Measurements from ENCODE around the gene EPHB2. TPM values are rescaled to one million over a fixed set of nuclear protein-coding genes. Genes with fewer than 3 reads are reported as not detected.

The EPHB2 gene
- total and polyA plus RNA-seq, 2 of the 13 experiments (the other 11 are each of a cell fraction or from before 2014, with no cell fraction given), result 0.03 to 0.11 TPM

GRCh38 chr1:22963044-22963677 lies 252.5 kb downstream of the EPHB2 start (continued):
- TF ChIP-seq HOMEZ (CRISPR knock-in tag; IDR thresholded peaks at IDR 0.05; ENCODE audit: low read depth), result no peak
- no peak for TF ChIP-seq SATB2 (CRISPR knock-in tag; IDR thresholded peaks at IDR 0.05)
- no peak for TF ChIP-seq JARID2 (CRISPR knock-in tag; IDR thresholded peaks at IDR 0.05; ENCODE audit: insufficient replicate concordance)
- no peak; the same call in 1 of the 2 replicates for TF ChIP-seq HHEX (CRISPR knock-in tag; IDR thresholded peaks at IDR 0.05)
- TF ChIP-seq PCBP1 (IDR thresholded peaks at IDR 0.05; ENCODE audit: borderline replicate concordance, low read depth, low read length), result no peak
- no peak; the same call in 1 of the 2 replicates for TF ChIP-seq ADNP (CRISPR knock-in tag; IDR thresholded peaks at IDR 0.05)
- no peak for TF ChIP-seq SUZ12 (IDR thresholded peaks at IDR 0.05; ENCODE audit: low read depth, low read length)
- no peak for TF ChIP-seq FOXK2 (IDR thresholded peaks at IDR 0.05)
- TF ChIP-seq SPEN (CRISPR knock-in tag; IDR thresholded peaks at IDR 0.05; ENCODE audit: low read depth), result peak; percentile 55; the same call in 1 of the 2 replicates
- no peak for TF ChIP-seq ZNF318 (CRISPR knock-in tag; IDR thresholded peaks at IDR 0.05)
- TF ChIP-seq ZMYM2 (CRISPR knock-in tag; IDR thresholded peaks at IDR 0.05), result peak; percentile 91
- no peak for TF ChIP-seq ZNF530 (CRISPR knock-in tag; IDR thresholded peaks at IDR 0.05; ENCODE audit: low read depth)
- TF ChIP-seq, protein P1, sequence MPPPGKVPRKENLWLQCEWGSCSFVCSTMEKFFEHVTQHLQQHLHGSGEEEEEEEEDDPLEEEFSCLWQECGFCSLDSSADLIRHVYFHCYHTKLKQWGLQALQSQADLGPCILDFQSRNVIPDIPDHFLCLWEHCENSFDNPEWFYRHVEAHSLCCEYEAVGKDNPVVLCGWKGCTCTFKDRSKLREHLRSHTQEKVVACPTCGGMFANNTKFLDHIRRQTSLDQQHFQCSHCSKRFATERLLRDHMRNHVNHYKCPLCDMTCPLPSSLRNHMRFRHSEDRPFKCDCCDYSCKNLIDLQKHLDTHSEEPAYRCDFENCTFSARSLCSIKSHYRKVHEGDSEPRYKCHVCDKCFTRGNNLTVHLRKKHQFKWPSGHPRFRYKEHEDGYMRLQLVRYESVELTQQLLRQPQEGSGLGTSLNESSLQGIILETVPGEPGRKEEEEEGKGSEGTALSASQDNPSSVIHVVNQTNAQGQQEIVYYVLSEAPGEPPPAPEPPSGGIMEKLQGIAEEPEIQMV (CRISPR knock-in tag; IDR thresholded peaks at IDR 0.05; ENCODE audit: low read depth), result peak; percentile 45; the same call in 1 of the 2 replicates
- TF ChIP-seq GFI1 (CRISPR knock-in tag; IDR thresholded peaks at IDR 0.05; ENCODE audit: borderline replicate concordance), result 0 out of 2 replicates have a peak, but pooled peaks have one; percentile 69
- TF ChIP-seq ZNF337 (CRISPR knock-in tag; IDR thresholded peaks at IDR 0.05; ENCODE audit: borderline replicate concordance, low read depth), result no peak
- no peak for TF ChIP-seq KAT7 (CRISPR knock-in tag; IDR thresholded peaks at IDR 0.05; ENCODE audit: borderline replicate concordance)
- TF ChIP-seq JUND (CRISPR knock-in tag; IDR thresholded peaks at IDR 0.05), result peak; percentile 24; the same call in 1 of the 2 replicates
- TF ChIP-seq SNRNP70 (IDR thresholded peaks at IDR 0.05; ENCODE audit: low read depth, low read length), result no peak
- no peak for TF ChIP-seq GZF1 (CRISPR knock-in tag; IDR thresholded peaks at IDR 0.05)

All from HepG2 (cell line).